Heart right ventricle (tissue), 16 donors: ENCODE data around the gene CCDC157. TPM values are rescaled to one million over a fixed set of nuclear protein-coding genes. Genes with fewer than 3 reads are reported as not detected.

Experiments
- ATAC-seq, 8 donors: fragments of 200-7000 bp; cut with Tn5 transposase; one replicate each; pipeline ENCODE4 v1.9.1; 2020; ENCODE audit warnings: mild to moderate bottlenecking in 8 of 8, moderate library complexity in 8 of 8, moderate number of reproducible peaks in 1 of 8
- DNase-seq, 2 donors: peaks; one replicate each; pipeline ENCODE4 v3.0.0-alpha.2; 2020
- H3K27ac ChIP-seq, 10 donors: fragments of 200-600 bp; sonication (generic) in 2 of 10; one replicate each; pipeline versions ENCODE4 v1.5.0 to v1.8.0; 2020 to 2022; ENCODE audit warnings: mild to moderate bottlenecking in 3 of 10
- H3K27me3 ChIP-seq, 7 donors: fragments of 200-600 bp; one replicate each; pipeline ENCODE4 v1.8.0; 2021 to 2022; ENCODE audit warnings: mild to moderate bottlenecking in 2 of 7
- H3K36me3 ChIP-seq, 9 donors: fragments of 200-600 bp; sonication (generic) in 1 of 9; one replicate each; pipeline versions ENCODE4 v1.5.0 to v1.8.0; 2020 to 2022; ENCODE audit warnings: mild to moderate bottlenecking in 2 of 9
- H3K4me1 ChIP-seq, 9 donors: fragments of 200-600 bp; sonication (generic) in 1 of 9; one replicate each; pipeline versions ENCODE4 v1.5.0 to v1.8.0; 2020 to 2022; ENCODE audit warnings: mild to moderate bottlenecking in 4 of 9
- H3K4me3 ChIP-seq, 10 donors: fragments of 200-600 bp; sonication (generic) in 2 of 10; one replicate each; pipeline versions ENCODE4 v1.5.0 to v1.8.0; 2020 to 2022; ENCODE audit warnings: mild to moderate bottlenecking in 7 of 10, moderate library complexity in 2 of 10
- H3K9me3 ChIP-seq, 11 donors: fragments of 200-600 bp in 10 of 11; sonication (generic) in 2 of 11; one replicate each; pipeline versions ENCODE4 v1.5.0 to v1.8.0; 2013 to 2022; ENCODE audit warnings: mild to moderate bottlenecking in 2 of 11, control low read depth in 1 of 11, moderate library complexity in 1 of 11
- CTCF ChIP-seq, 9 donors: fragments of 200-600 bp; sonication (generic) in 2 of 9; IDR thresholded peaks; one replicate each; pipeline versions ENCODE4 v1.5.0 to v1.8.0; 2021 to 2022; ENCODE audit warnings: antibody characterized with exemption in 9 of 9, mild to moderate bottlenecking in 5 of 9, moderate library complexity in 1 of 9
- WGBS, 2 donors: extraction: QIAGEN DNeasy Blood & Tissue Kit; methylation state at CpG; one replicate each; pipeline ENCODE4 v1.1.7; 2013; ENCODE audit warnings: inconsistent platforms in 1 of 2; 5-methylcytosine and 5-hydroxymethylcytosine counted together
- intact Hi-C, 10 donors: fragments of 100-400 bp; cut with DNase I; formaldehyde crosslinking; loops; one replicate each; pipeline versions ENCODE4 v1.11.1 to v1.14.2; 2022
- polyA plus RNA-seq, 2 donors: library from polyadenylated mRNA; stranded (reverse); fragments of 200-250 nt; gene quantifications; one replicate each; pipeline ENCODE4 v1.2.3, GENCODE V29; 2013
- total RNA-seq, 10 donors: library from RNA; stranded (reverse); fragmentation: NEBNext Ultra II Directional in 3 of 10; extraction: Animal tissue kit (Norgen Biotek cat#: 25700) in 3 of 10; gene quantifications; one replicate each; pipeline versions ENCODE4 v1.2.1 to v1.2.4, GENCODE V29; 2021 to 2023
- donor health status: Arrhythmogenic right ventricular cardiomyopathy.
- donor health status: ischemic (EF 13 %, LVEDD 7.1; RV severe dilation, severe dysfunction).
- donor health status: healthy with polysubstance abuse.
- donor health status: DM: no; HTN: yes; CAD: no.
- donor health status: DM: no; HTN: no; CAD: no.
- donor health status: ischemic (EF 25% LVEDD 6.9; RV normal size, moderate dysfunction).
- donor health status: ischemic (EF 25% LVEDD 5.7; RV mildly dilated, moderate dysfunction).
- donor health status: healthy.
- donor health status: DM: yes; HTN: yes; CAD: no.
- donor health status: Ischemic cardiomyopathy.
- donor health status: ischemic (EF 35%, LVEDD 5.7; RV mildly dilated, moderate dysfunction).
- donor health status: nonischemic (EF 11% LVEDD 7.7; RV severe dilation, severe dysfunction).
- donor health status: DM: yes; HTN: yes; CAD: no.
- donor health status: PGD.
- donor health status: ischemic (EF 29% LVEDD 5.4; RV normal size, mild dysfunction).
- donor health status: nonischemic (EF 23%, LVEDD 6.1; RV moderate dilation, normal function).

CCDC157 gene
- total and polyA plus RNA-seq, 12 donors, result 0.11 to 1.2 (median 0.91) TPM

- DNase-seq (no peak), ATAC-seq (no peak)
- 95 to 97% methylated on average over 20 of the region's 20 CpGs for WGBS, 2 donors
- intact Hi-C loops, result loop anchor here in 3 of 10 donors (5.0 to 10.0 kb wide), 3 partner anchors 38 to 273 kb away; partner anchors contain the start of gene TBC1D10A (in 1 of the 3)
- no peak for TF ChIP-seq CTCF (IDR thresholded peaks at IDR 0.05)
- Histone ChIP-seq H3K36me3 (peaks cover 0 to 62% (median 0%) of the 10 kb centered on the region in 9 donors), H3K4me3 (no peak overlapping the region), H3K9me3 (no peaks in the 10 kb centered on the region), H3K4me1 (peaks cover 0 to 17% (median 4%) of the 10 kb centered on the region in 9 donors), H3K27ac (no peak overlapping the region), H3K27me3 (no peaks in the 10 kb centered on the region)
Observed at GRCh38 chr22:30380011-30380410, 23.2 kb downstream of the CCDC157 start.

GRCh38 chr22:30381264-30381663, 24.5 kb downstream of the CCDC157 start:
- peaks cover 0 to 62% (median 0%) of the 10 kb centered on the region in 9 donors for H3K36me3 ChIP-seq
- 87 to 88% methylated on average over 12 of the region's 12 CpGs for WGBS, 2 donors
- no peak for ATAC-seq
- H3K27me3 ChIP-seq, result no peaks in the 10 kb centered on the region
- TF ChIP-seq CTCF (IDR thresholded peaks at IDR 0.05), result no peak
- H3K4me3 ChIP-seq, result no peak overlapping the region
- H3K27ac ChIP-seq, result peak overlapping the region in 1 of 10 donors; percentile 68
- no peaks in the 10 kb centered on the region for H3K9me3 ChIP-seq
- intact Hi-C loops, result loop anchor here in 3 of 10 donors (5.0 to 10.0 kb wide), 3 partner anchors 39 to 274 kb away; partner anchors contain the start of gene TBC1D10A (in 1 of the 3)
- peaks cover 0 to 17% (median 7%) of the 10 kb centered on the region in 9 donors for H3K4me1 ChIP-seq
- DNase-seq, result no peak

- ATAC-seq (peak in 6 of 8 donors; percentile 28 to 82 (median 58)), DNase-seq (peak; percentile 29 to 38)
- Histone ChIP-seq H3K36me3 (peaks cover 0 to 55% (median 0%) of the 10 kb centered on the region in 9 donors), H3K4me3 (no peak overlapping the region), H3K27ac (peak overlapping the region in 5 of 10 donors; percentile 27 to 68 (median 36)), H3K27me3 (no peaks in the 10 kb centered on the region), H3K4me1 (peaks cover 4 to 23% (median 12%) of the 10 kb centered on the region in 9 donors), H3K9me3 (no peaks in the 10 kb centered on the region)
- no peak for TF ChIP-seq CTCF (IDR thresholded peaks at IDR 0.05)
- WGBS, 2 donors, result 71 to 80% methylated on average over 5 of the region's 5 CpGs
- intact Hi-C loops, result loop anchor here in 3 of 10 donors (5.0 to 10.0 kb wide), 3 partner anchors 40 to 275 kb away; partner anchors contain the start of gene TBC1D10A (in 1 of the 3)
Observed at GRCh38 chr22:30382340-30382739, 25.5 kb downstream of the CCDC157 start.

GRCh38 chr22:30383061-30383460, 26.3 kb downstream of the CCDC157 start:
- Histone ChIP-seq H3K4me3 (no peak overlapping the region), H3K27me3 (no peaks in the 10 kb centered on the region), H3K27ac (peak overlapping the region in 5 of 10 donors; percentile 27 to 68 (median 36)), H3K4me1 (peaks cover 4 to 26% (median 16%) of the 10 kb centered on the region in 9 donors), H3K36me3 (peaks cover 0 to 48% (median 0%) of the 10 kb centered on the region in 9 donors), H3K9me3 (no peaks in the 10 kb centered on the region)
- intact Hi-C loops, result loop anchor here in 3 of 10 donors (5.0 to 10.0 kb wide), 3 partner anchors 41 to 276 kb away; partner anchors contain the start of gene TBC1D10A (in 1 of the 3)
- DNase-seq (no peak), ATAC-seq (no peak)
- TF ChIP-seq CTCF (IDR thresholded peaks at IDR 0.05), result no peak
- WGBS, 2 donors, result 65 to 68% methylated on average over 3 of the region's 3 CpGs
